Stimulated activated CD8-positive, alpha-beta memory T cell treated with anti-CD3 and anti-CD28 coated beads, Interleukin-4, amount 100 ng/mL, for 4 hours (primary cell): ENCODE data around the gene TLE3.
"Not testable (repeated sequence)": the region's sequence is repeated elsewhere in the genome, so short reads cannot be mapped to it uniquely, and the experiment has no call there.

Experiments
- DNase-seq, 2 donors: peaks; one replicate each; pipeline ENCODE4 v3.0.0-alpha.2; 2020; ENCODE audit warnings: low read depth in 2 of 2, low spot score in 1 of 2

TLE3 gene

DNA sequence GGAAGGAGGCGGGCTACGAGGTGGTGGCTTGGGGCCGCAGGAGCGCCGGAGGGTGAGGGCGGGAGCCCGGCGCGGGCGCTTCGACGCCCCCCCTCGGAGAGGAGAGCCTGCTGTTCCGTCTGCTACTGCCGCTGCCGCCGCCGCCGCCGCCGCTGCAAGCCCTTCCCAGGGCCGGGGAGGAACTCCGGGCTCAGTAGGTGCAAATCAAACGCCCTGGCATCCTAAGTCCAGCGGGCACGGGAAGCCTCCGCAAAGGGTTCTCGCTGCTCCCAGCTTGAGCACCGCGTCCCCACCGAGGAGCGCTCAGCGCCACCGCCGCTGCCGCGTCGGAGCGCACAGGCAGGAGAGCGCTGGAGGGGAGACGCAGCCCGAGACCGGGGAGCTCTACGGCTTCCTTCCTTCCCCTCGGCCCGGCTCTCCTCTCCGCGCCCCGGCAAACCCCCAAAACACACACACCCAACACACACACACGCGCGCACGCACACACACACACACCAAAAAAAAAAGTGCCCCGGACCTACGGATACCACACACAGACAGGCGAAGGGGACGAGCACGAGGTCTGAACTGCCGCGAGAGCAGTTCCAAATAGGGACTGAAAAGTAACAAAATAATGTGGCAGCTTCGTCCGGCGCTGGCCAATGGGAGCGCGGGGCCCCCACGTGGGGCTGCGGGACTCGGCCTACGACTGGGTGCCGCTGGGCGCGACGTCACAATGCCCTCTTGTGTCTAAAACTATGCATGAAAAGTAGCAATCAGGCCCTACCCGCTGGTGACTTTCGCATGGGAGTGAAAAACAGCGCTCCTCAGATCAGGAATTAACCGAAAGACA lies at the start of gene TLE3:
Gene TLE3 (minus strand): TSS at position 597 of the 832 bp plus-strand sequence. CDS start 1,119 bp downstream, outside the sequence.
- DNase-seq = peak; percentile 95 to 97

DNA sequence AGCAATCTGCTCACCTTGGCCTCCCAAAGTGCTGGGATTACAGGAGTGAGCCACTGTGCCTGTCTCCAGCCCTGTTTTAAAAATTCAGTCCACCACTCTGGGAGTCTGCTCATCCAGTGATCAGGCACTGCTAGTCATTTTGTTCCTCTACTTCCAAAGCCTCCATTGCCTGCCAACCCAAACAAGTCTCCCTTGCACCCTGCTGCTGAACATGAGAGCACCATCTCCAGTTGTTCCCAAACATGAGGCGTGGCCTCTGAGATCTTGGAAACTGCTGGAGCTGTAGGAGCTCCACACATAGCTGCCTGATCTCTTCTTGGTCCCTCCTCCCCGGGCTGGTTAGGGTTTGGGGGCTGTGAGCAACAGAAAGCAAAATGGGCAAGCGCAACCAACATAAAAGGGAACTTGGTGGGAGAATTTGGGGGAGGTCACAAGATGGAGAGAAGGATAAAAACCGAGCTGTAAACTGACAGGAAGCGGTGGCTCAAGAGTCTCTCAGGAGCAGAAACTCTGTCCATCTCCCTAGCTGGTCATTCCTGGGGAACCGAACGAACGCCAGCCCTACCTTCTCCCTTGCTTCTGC lies 49.6 kb upstream of the TLE3 start:
- no peak for DNase-seq

DNA sequence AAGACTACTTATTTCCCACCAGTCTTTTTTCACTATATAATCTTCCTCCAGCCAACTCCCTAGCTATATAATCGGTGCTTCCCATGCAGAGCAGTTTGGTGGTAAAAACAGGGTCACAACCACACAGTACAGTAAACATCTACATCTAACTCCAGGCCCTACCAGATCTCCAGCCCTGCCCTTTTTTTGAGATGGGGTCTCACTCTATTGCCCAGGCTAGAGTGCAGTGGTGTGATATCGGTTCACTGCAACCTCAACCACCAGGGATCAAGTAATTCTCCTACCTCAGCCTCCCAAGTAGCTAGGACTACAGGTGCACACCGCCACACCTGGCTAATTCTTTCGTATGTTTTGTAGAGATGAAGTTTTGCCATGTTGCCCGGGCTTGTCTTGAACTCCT lies 49.1 kb upstream of the TLE3 start:
- DNase-seq = no peak

DNA sequence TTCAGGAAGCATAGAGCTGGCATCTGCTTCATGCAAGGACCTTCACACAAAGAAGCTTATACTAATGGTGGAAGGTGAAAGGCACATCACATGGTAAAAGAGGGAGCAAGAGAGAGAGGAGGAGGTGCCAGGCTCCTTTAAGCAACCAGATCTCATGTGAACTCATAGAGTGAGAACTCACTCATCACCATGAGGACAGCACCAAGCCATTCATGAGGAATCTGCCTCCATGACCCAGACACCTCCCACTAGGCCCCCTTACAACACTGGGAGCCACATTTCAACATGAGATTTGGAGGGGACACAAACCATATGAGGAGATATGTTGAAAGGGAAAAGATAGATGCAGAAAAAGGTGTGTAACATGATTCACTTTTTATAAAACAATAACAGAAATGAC lies 48.4 kb upstream of the TLE3 start:
- no peak for DNase-seq

DNA sequence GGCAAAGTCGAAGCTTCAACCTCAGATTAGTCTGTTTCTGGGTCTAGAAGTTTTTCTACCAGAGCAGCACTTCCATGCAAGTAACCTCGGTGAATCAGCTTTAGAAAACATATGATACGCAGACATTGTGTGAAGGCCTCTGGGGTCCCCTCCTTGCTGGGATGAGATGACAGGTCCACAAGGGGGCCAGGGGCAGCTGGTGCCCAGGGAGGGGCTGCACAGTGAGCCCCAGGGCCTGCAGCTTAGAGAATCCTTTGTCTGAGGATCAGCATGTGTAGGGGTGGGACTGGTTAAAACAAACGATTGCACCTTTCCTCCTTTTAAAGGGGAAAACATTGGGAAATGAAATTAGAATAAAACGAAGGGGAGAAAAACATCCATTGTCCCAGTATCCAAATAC lies 47.5 kb upstream of the TLE3 start:
- no peak for DNase-seq

DNA sequence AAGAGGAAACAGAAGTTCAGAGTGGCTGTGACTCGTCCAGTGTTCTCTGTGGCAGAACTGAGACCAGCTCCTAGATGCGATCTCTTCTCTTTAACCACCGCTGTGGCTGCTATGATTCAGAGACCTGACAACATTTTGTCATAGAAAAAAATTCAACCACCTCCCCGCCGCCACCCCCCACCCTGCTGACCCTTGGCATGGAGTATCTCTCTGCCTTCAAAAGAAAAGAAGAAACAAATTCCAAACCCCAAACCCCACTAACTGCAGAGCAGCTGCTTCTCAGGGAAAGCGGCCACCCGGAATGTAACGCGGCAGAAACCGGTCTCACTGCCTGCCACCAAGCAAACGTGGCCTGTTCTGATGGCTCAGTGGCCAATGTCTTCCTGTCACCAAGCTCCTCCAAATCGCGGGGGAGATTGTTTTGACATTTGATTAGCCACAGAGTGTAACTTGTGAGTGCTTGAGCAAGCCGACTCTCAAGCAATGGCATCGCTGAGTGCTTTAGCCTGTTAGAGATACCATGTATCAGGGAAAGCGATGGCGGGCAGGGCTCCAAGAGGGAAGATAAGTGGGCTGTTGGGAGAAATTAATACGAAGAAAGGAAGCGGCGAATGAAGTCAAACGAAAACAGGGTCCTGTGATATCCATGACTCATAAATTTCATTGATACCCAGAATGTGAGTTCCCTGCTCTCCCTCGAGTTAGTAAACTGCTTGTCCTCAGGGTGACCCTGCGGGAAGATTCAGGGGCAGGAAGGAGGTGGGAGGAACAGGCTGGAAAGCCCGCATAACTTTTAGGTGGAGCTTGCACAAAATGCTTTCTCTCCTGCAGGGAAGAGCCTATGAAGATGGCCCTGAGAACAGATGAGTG lies 44.8 kb upstream of the TLE3 start:
- DNase-seq = no peak

DNA sequence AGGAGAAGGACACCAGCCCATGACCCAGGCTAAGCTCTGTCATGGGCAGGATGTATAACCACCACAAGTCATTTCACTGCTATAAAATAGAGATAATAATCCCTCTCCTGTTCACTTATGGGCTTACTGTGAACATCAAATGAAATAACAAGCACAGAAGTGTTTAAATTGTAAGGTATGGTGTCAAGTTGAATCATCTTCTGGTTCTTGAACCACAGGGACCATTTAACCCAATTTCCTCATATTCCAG lies 44.3 kb upstream of the TLE3 start:
- DNase-seq = no peak

DNA sequence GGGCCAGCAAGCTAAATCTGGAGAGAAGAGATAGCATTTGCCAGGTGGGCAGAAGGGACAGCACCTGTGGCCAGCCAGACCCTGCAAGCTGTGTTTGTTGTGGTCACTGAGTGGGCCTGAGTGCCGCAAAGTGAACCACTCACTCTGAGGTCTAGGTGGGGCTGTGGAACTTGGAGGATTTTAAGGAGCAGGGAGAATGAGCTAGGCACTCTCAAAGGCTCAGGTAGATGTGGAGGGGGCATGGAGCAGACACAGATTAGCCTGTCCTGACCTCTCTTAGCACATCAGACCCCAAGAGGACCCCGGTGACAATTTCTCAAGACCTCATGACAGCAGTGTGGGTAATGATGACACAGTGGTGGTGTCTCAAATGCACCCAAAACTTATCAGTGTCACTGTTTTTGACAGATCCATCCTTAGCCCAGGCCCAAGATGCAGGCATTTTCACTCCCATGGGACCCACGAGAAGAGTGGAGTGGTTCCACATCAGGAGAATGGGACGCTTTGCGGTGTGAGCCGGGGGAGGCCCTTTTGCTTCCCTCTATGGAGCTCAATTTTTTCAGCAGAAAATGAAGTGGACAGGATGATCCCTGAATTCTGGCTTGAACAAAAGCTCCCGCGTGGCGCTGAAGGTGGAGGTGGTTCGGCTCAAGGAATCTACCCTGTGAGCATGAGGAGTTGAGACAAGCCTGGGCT lies 43.8 kb upstream of the TLE3 start:
- DNase-seq = no peak

DNA sequence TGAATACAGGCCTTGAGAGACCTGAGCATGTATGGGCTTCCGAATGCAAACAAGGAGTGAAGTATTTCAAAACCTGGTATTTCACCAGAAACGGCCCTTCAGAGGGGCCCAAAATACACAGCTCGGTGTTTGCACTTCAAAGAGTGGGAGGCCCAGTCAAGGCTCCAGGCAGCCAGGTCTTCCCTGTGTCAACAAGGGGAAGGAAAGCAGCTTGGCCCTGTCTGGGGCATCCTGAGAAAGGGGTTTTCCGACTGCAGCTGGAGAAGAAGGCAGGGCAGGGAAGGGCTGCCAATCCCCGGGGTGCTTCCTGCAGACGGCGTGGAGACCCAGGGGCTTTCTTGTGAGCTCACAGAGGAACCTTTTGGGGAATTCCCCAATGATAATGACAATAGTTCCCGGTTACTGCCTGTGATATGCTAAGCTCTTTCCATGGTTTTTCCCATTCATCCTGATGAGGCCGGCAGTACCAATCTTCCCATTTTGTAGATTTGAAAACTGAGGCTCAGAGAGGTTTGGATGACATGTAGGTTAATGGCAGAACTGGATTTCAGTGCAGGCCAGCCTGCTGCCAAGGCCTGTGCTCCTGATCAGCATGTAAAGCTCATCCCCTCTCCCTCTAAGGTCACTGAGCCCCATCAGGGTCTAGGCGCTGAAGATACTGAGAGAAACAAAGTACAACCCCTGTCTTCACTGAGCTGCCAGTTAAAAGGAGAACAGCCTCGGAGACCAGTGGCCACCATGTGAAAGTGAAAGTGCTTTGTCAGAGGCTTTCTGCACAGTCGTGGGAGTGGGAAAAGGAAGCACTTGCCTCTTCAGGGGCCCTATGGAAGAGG lies 43.0 kb upstream of the TLE3 start:
- DNase-seq = no peak

DNA sequence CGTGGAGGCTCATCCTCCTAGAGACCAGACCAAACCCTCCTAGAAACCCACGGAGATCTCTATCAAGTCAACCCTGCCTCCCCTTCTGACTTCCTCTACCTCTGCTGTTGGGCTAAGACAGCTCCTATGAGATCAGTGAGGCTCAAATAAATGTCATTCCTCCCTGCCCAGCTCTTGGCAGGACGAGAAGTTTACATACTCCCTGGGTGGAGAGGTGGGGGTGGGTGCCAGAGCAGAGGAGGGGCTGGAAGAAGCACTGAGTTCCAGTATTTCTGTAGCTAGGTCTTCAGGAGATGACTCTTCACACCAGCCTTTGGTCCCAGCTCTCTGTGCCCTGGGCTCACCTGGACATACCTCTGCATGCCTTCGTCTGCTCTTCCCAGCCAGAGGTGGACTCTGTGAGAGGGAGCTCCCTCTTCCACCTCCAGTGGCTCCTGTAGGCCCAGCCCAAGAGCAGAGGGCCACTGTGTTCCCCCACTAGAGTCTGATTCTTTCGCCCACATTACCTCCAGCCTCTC lies 42.4 kb upstream of the TLE3 start:
- DNase-seq = no peak

DNA sequence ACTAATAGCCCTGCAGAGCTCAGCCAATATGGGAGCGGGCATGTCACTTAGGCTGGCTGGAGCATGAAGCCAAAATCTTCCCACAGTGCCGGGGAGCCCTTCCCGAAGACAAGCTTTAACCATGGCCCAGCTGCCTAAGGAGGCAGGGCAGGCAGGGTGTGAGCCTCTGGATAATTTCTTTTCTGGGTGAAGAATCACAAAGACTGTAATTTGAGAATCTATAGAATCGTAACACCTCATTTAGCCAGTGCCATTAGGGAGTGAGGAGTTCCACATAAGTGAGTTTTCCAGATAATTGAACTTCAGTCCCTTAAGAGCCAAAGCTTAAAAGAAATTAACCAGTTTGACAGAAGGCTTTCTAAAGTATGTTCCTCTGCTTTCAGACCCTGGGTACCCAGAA lies 40.2 kb upstream of the TLE3 start:
- DNase-seq = no peak

DNA sequence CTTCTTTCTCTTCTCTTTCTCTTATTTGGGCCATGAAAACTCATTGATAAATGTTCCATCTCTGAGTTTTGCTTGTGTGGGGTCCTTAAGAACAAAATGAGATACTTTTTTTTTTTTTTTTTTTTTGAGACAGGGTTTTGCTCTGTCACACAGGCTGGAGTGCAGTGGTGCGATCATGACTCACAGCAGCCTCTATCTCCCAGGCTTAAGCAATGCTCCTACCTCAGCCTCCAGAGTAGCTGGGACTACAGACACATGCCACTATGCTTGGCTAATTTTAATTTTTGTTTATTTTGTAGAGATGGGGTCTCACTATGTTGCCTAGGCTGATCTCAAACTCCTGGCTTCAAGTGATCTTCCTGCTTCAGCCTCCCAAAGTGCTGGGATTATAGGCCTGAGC lies 39.3 kb upstream of the TLE3 start:
- not testable (repeated sequence) for DNase-seq

DNA sequence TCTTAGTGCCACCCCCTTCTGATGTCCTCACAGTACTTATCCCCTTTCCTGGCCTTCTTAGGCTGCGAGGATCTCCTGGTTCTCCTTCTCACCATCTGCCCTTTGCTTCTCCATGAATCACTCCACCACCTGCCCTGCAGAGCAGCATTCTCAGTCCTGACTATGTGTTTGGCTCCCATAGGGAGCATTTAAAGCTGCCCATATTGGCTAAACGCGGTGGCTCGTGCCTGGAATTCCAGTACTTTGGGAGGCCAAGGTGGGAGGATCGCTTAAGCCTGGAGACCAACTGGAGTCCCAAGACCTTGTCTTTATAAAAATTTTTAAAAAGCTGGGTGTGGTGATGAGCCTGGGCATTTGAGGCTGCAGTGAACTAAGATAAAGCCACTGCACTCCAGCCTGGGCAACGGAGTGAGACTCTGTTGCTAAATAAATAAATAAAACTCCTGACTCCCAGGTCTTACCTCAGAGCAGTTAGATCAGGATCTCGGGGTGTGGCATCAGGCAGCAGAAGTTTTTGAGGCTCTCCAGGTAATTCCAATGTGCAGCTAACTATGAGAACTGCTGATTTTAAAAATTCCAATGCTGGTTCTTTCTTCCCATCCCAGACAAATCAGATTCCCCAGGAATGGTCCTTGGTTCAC lies 36.2 kb upstream of the TLE3 start:
- DNase-seq = no peak

DNA sequence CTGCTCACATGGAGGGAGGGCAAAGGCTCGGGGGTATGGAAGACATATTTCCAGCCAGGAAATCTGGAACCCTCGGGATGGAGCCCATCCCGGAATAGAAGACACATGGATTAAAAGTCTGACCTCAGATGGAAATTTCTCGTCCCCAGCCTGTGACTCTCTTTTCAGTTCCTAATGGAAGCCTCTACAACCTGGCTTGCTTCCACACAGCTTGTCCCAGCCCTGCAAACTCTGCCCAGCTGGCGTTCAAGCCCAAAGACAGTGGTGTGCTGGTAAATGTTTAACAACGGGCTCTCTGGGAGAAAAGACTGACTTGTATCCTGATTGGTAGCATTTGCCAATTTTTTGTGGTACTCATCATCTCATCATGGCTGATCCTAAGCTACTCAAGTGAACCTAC lies 35.6 kb upstream of the TLE3 start:
- DNase-seq = no peak

DNA sequence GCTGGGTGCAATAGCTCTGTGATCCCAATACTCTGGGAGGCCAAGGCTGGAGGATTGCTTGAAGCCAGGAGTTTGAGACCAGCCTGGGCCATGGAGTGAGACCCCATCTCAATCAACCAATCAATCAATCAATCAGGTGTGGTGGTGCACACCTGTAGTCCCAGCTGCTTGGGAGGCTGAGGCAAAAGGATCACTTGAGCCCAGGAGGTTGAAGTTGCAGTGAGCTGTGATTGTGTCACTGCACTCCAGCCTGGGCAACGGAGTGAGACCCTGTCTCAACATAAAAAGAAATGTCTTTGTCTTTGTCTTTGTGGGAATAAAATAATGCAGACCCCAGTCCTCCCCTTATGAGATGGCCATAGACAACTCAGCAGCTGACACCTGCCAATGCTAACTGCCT lies 34.9 kb upstream of the TLE3 start:
- no peak for DNase-seq

DNA sequence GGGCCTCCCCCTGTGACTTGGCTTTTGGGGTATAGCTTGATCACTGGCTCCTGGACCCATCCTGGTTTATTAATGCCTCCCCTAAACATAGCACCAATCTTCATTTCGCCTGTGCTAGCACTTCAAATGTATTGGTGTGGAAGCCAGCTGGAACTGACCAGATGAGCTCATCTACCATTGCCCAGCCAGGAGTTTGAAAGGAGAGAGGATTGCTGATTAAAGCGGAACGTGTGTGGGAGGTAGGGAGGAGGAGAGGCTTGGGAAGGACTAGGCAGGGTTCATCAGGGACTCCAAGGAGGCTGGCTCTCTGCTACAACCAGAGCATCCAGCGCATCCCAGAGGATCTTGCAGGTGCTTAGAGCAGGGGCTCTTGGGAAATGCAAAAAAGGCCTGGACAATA lies 34.4 kb upstream of the TLE3 start:
- DNase-seq = no peak

DNA sequence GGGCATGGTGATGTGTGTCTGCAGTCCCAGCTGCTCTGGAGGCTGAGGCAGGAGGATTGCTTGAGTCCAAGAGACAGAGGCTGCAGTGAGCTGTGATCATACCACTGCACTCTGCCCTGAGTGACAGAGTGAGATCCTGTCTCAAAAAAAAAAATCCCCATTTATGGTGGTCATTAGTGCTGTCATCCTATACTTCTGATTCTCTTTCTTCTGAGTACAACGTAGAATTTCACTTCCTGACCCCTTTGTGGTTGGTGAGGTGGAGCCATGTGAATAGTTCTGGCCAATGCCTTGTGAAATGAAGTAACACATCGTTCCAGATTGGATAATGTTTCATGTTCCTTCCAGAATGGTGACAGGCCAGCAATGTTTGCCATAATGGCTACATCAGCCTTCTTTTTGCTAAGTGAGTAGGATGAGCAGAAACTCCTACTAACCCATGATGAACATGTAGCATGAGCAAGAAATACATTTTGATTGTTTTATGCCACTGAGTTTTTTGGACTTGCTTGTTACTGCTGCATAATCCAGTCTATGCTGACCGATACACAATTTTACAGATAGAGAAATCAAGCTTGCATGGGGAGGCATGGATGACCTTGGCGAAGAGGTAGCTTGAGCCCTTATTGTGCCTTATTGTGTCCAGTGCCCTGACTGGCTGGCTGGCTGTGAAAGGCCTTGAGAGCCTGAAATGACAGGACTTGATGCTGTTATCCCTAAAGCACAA lies 30.9 kb upstream of the TLE3 start:
- DNase-seq = no peak

DNA sequence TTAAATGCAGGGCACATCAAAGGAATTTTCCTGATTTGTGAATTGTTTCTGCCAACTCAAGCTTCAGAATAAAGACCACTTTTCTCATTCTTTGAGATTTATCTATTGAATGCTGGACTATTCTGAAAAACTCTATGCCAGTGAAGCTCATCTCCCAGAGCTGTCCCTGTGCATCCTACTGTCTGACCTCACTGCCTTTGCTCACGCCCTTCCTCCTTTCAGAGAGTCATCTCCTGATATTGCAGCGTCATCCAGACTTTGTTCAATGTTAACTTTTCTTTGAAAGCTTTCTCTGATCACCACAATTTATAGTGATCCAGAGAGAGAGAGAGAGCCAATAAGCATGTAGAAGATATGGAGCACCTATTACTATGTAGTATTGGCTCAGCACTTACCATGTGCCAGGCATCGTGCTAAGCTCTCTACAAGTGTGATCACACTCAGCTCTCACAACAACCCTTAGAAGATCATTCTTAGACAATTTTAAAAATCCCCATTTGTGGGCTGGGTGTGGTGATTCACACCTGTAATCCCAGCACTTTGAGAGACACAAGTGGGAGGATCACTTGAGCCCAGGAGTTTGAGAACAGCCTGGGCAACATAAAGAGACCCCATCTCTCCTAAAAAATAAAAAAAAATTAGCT lies 30.2 kb upstream of the TLE3 start:
- DNase-seq = no peak

DNA sequence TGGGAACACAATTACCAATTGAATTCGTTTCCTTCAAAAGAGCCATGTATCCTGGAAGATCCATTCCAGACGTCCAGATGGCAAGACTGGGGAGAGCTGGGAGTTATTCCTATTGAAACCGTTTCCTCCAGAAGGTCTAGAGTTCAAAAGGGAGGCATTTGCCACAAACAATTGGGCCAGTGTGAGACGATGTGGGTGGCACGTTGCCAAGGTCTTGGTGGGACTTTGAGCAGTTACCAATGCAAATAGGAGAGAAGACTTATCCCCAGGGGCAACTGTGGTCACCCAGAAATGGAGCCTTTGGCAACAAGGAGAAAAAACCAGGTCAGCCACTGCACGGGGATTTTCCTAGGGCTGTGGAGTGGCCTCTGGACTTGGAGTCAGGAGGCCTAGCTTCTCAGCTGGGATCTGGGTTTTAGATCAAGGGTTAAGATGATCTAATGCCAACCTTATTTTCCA lies 29.6 kb upstream of the TLE3 start:
- DNase-seq = no peak
